Measurements from ENCODE around the gene ARF6. TPM values are rescaled to one million over a fixed set of nuclear protein-coding genes. Genes with fewer than 3 reads are reported as not detected.

Gene ARF6
- total and polyA plus RNA-seq, 10 of the 15 experiments (the other 5 are each of a cell fraction or from before 2014, with no cell fraction given): 46.8 to 128 (median 71.9) TPM

DNA sequence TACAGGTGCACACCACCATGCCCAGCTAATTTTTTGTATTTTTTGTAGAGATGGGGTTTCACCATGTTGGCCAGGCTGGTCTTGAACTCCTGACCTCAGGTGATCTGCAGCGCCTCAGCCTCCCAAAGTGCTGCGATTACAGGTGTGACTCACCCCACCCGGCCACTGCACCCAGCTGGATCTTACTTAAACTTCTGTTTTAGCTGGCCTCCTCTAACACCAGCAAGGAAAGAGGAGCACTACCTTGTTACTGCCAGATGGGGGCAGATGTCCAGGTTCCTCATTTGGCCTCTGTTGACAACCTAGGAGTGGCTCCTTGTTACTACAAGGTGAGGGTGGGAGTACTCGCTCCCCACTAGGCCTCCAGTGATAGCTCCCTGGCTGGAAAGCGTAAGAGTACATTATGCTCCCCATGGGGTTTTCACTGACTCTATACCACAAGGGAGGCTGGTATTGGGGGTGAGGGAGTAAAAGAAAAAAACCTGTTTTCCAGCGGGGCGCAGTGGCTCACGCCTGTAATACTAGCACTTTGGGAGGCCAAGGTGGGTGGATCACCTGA lies 13.2 kb upstream of the ARF6 start:
- intact Hi-C loops (cut with micrococcal nuclease; ENCODE audit: unreplicated experiment) (no loop called here), in situ Hi-C loops (cut with MboI) (no loop called here)
- peak overlapping the region; percentile 55; the same call in 1 of the 2 replicates for H2AFZ ChIP-seq (ENCODE audit: control insufficient read depth, low read depth, low read length)
- ChIA-PET SMC1A (ENCODE audit: uncharacterized antibody, unreplicated experiment) (interaction anchor here (0.6 to 2.3 kb wide), 19 partner anchors 8 to 233 kb away, joined by 3 to 19 read pairs (median 4); partner anchors contain the start of gene ARF6), RAD21 (ENCODE audit: unreplicated experiment) (interaction anchor here (0.6 to 2.2 kb wide), 17 partner anchors 9 to 228 kb away, joined by 3 to 12 read pairs (median 3); no protein-coding TSS in a partner anchor), POLR2A (interaction anchor here (0.6 to 1.5 kb wide), 9 partner anchors 17 to 383 kb away, joined by 3 to 8 read pairs (median 3); no protein-coding TSS in a partner anchor), CTCF (interaction anchor here (0.6 to 3.2 kb wide), 31 partner anchors 9 to 227 kb away, joined by 3 to 30 read pairs (median 5); partner anchors contain the start of genes ARF6 and NEMF)
- H3K27ac ChIP-seq (ENCODE audit: control insufficient read depth, insufficient read depth): no peak overlapping the region
- H3K4me1 ChIP-seq (ENCODE audit: control insufficient read depth, insufficient read depth, low read length): no peaks in the 10 kb centered on the region
- no peaks in the 10 kb centered on the region; the same call in 2 of the 3 replicates for H3K9me3 ChIP-seq (replicated peaks; ENCODE audit: control insufficient read depth, insufficient read depth, low read length)
- no peaks in the 10 kb centered on the region for H4K20me1 ChIP-seq (ENCODE audit: control insufficient read depth, insufficient read depth)
- peak; percentile 98 for ATAC-seq
- H3K36me3 ChIP-seq (ENCODE audit: control insufficient read depth in 2 of 2, insufficient read depth in 2 of 2, low read length in 1 of 2): no peaks in the 10 kb centered on the region
- FAIRE-seq: peak; percentile 65
- no peak overlapping the region for H3K4me3 ChIP-seq
- no peak overlapping the region for H3K4me2 ChIP-seq (ENCODE audit: control insufficient read depth, insufficient read depth)
- no peaks in the 10 kb centered on the region for H3K27me3 ChIP-seq (replicated peaks in 1 of 2; ENCODE audit: control insufficient read depth in 2 of 2, insufficient read depth in 2 of 2, low read length in 1 of 2)
- 39% methylated on average over 8 of the region's 8 CpGs for WGBS (ENCODE audit: insufficient coverage, insufficient replicate concordance, low lambda C conversion rate, missing lambda C conversion rate)
- no peak overlapping the region for H3K9ac ChIP-seq (ENCODE audit: control insufficient read depth, insufficient read depth, low read length)
- no peak for DNase-seq (ENCODE audit: low read depth, low spot score)
- BruUV-seq (replicated peaks): no TSS peak
- H3K79me2 ChIP-seq (ENCODE audit: control insufficient read depth, insufficient read depth, low read length): no peaks in the 10 kb centered on the region
- TF ChIP-seq NFYB (IDR thresholded peaks at IDR 0.05; ENCODE audit: insufficient read depth, low read depth, low read length): no peak
- no peak for TF ChIP-seq JUND (IDR thresholded peaks at IDR 0.05; ENCODE audit: low read depth, low read length)
- no peak for TF ChIP-seq ZSCAN29 (IDR thresholded peaks at IDR 0.05)
- 0 out of 2 replicates have a peak, but pooled peaks have one; percentile 16 for TF ChIP-seq MEF2A (IDR thresholded peaks at IDR 0.05; ENCODE audit: insufficient read depth, low read depth, low read length)
- TF ChIP-seq SIN3A (IDR thresholded peaks at IDR 0.05; ENCODE audit: low read depth, low read length): no peak
- TF ChIP-seq, protein P1, sequence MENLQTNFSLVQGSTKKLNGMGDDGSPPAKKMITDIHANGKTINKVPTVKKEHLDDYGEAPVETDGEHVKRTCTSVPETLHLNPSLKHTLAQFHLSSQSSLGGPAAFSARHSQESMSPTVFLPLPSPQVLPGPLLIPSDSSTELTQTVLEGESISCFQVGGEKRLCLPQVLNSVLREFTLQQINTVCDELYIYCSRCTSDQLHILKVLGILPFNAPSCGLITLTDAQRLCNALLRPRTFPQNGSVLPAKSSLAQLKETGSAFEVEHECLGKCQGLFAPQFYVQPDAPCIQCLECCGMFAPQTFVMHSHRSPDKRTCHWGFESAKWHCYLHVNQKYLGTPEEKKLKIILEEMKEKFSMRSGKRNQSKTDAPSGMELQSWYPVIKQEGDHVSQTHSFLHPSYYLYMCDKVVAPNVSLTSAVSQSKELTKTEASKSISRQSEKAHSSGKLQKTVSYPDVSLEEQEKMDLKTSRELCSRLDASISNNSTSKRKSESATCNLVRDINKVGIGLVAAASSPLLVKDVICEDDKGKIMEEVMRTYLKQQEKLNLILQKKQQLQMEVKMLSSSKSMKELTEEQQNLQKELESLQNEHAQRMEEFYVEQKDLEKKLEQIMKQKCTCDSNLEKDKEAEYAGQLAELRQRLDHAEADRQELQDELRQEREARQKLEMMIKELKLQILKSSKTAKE (IDR thresholded peaks at IDR 0.05; ENCODE audit: low read depth, poor library complexity, severe bottlenecking): no peak
- TF ChIP-seq BCL11A (IDR thresholded peaks at IDR 0.05; ENCODE audit: low read depth, low read length): no peak
- TF ChIP-seq SP1 (IDR thresholded peaks at IDR 0.05; ENCODE audit: low read depth, low read length): no peak
- TF ChIP-seq ATF7 (IDR thresholded peaks at IDR 0.05; ENCODE audit: low read depth): no peak
- TF ChIP-seq SREBF1 (IDR thresholded peaks at IDR 0.05; ENCODE audit: low read length): no peak
- TF ChIP-seq CREB1 (IDR thresholded peaks at IDR 0.05; ENCODE audit: low read depth): no peak
- no peak for TF ChIP-seq GATAD2B (conservative IDR thresholded peaks at IDR 0.05; ENCODE audit: low read depth)
- no peak for TF ChIP-seq CBFB (IDR thresholded peaks at IDR 0.05; ENCODE audit: low read depth)
- TF ChIP-seq BHLHE40 (IDR thresholded peaks at IDR 0.05; ENCODE audit: borderline replicate concordance in 1 of 2, low read depth in 2 of 2, low read length in 1 of 2): peak in 1 of 2 experiments; percentile 41; a peak in 1 of 4 replicates
- no peak for TF ChIP-seq BMI1 (IDR thresholded peaks at IDR 0.05; ENCODE audit: borderline replicate concordance)
- no peak for TF ChIP-seq CEBPB (IDR thresholded peaks at IDR 0.05; ENCODE audit: borderline replicate concordance in 1 of 2, low read depth in 2 of 2, low read length in 2 of 2)
- TF ChIP-seq CBX3 (IDR thresholded peaks at IDR 0.05; ENCODE audit: borderline replicate concordance, low read depth): no peak
- TF ChIP-seq, protein P2, sequence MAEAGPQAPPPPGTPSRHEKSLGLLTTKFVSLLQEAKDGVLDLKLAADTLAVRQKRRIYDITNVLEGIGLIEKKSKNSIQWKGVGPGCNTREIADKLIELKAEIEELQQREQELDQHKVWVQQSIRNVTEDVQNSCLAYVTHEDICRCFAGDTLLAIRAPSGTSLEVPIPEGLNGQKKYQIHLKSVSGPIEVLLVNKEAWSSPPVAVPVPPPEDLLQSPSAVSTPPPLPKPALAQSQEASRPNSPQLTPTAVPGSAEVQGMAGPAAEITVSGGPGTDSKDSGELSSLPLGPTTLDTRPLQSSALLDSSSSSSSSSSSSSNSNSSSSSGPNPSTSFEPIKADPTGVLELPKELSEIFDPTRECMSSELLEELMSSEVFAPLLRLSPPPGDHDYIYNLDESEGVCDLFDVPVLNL (IDR thresholded peaks at IDR 0.05; ENCODE audit: low read depth, low read length): no peak
- TF ChIP-seq, protein P3, sequence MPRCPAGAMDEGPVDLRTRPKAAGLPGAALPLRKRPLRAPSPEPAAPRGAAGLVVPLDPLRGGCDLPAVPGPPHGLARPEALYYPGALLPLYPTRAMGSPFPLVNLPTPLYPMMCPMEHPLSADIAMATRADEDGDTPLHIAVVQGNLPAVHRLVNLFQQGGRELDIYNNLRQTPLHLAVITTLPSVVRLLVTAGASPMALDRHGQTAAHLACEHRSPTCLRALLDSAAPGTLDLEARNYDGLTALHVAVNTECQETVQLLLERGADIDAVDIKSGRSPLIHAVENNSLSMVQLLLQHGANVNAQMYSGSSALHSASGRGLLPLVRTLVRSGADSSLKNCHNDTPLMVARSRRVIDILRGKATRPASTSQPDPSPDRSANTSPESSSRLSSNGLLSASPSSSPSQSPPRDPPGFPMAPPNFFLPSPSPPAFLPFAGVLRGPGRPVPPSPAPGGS (IDR thresholded peaks at IDR 0.05; ENCODE audit: borderline replicate concordance, insufficient read depth, low read depth, low read length, poor library complexity, severe bottlenecking): no peak
- no peak for TF ChIP-seq GABPA (IDR thresholded peaks at IDR 0.05; ENCODE audit: low read depth)
